OCI-LY7 (cell line): ENCODE results near the gene PARP3.

Experiments used
- EZH2phosphoT487 ChIP-seq: fragments of 200-600 bp; sonication (generic); IDR thresholded peaks from 2 replicates; pipeline ENCODE4 v1.6.1; 2018; ENCODE audit warnings: low read depth, borderline replicate concordance, mild to moderate bottlenecking, mixed run types, antibody characterized with exemption, low read length, moderate library complexity, mixed read lengths
- TF ChIP-seq, protein P1 (sequence below): fragments of 200-600 bp; sonication (generic); conservative IDR thresholded peaks from 2 replicates; pipeline ENCODE4 v1.5.1; 2014; ENCODE audit warnings: mild to moderate bottlenecking, antibody characterized with exemption, low read length, moderate library complexity, mixed read lengths

DNA sequence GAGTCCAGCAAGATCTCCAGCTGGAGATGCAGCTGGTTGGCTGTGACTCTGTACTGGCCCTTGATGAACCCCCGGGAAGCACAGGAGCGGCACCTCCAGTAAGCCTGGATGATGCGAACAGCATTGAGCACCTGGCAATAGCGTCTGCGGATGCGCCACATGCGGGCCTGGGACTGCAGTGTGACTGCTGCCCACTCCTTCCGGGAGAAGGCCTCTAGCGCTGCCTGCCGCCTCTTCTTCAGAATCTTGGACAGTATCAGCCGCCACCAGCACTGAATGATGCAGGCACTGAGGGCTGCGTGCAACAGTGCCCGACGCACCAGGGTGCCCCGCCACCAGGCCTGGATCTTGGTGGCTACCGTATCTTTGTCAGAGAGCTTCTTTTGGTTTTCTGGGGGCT, 47.2 kb upstream of the PARP3 start:
- TF ChIP-seq, protein P1, sequence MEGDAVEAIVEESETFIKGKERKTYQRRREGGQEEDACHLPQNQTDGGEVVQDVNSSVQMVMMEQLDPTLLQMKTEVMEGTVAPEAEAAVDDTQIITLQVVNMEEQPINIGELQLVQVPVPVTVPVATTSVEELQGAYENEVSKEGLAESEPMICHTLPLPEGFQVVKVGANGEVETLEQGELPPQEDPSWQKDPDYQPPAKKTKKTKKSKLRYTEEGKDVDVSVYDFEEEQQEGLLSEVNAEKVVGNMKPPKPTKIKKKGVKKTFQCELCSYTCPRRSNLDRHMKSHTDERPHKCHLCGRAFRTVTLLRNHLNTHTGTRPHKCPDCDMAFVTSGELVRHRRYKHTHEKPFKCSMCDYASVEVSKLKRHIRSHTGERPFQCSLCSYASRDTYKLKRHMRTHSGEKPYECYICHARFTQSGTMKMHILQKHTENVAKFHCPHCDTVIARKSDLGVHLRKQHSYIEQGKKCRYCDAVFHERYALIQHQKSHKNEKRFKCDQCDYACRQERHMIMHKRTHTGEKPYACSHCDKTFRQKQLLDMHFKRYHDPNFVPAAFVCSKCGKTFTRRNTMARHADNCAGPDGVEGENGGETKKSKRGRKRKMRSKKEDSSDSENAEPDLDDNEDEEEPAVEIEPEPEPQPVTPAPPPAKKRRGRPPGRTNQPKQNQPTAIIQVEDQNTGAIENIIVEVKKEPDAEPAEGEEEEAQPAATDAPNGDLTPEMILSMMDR, result no peak
- no peak for TF ChIP-seq EZH2phosphoT487
